Measurements from ENCODE around the gene TNKS2.
"Not testable (repeated sequence)": the region's sequence is repeated elsewhere in the genome, so short reads cannot be mapped to it uniquely, and the experiment has no call there.

Gene TNKS2
- 101 to 253 (median 140) reads per million in 9 experiments for total RNA-seq

- Mint-ChIP-seq H3K36me3 (ENCODE audit: insufficient read depth) (peaks cover 33% of the 10 kb centered on the region), H3K9me3 (no peaks in the 10 kb centered on the region), H3K4me1 (ENCODE audit: low read depth in 2 of 2) (peaks cover 40 to 66% of the 10 kb centered on the region in 2 donors), H3K27me3 (no peaks in the 10 kb centered on the region), H3K4me3 (peak within 1 kb of the TSS; percentile 97 to 98), H3K27ac (peak within 1 kb of the TSS; percentile 97 to 99)
- DNase-seq (peak; percentile 87 to 92 (median 88)), ATAC-seq (replicated peaks) (peak; percentile 75)
Measured at GRCh38 chr10:91797874-91798648, at the start of gene TNKS2. Gene TNKS2 (plus strand): TSS chr10:91798426. CDS start chr10:91798691, 265 bp downstream.

GRCh38 chr10:91749592-91749991 lies 48.6 kb upstream of the TNKS2 start:
- peaks cover 38% of the 10 kb centered on the region in 2 donors for H3K27me3 Mint-ChIP-seq
- not testable (repeated sequence) for DNase-seq; H3K36me3 Mint-ChIP-seq (ENCODE audit: insufficient read depth); ATAC-seq (replicated peaks); H3K9me3 Mint-ChIP-seq; H3K27ac Mint-ChIP-seq; H3K4me3 Mint-ChIP-seq; H3K4me1 Mint-ChIP-seq (ENCODE audit: low read depth in 2 of 2)

GRCh38 chr10:91756286-91756685 lies 41.9 kb upstream of the TNKS2 start:
- H3K9me3 Mint-ChIP-seq = no peaks in the 10 kb centered on the region
- H3K27me3 Mint-ChIP-seq = peaks cover 26 to 34% of the 10 kb centered on the region in 2 donors
- H3K4me3 Mint-ChIP-seq = no peak overlapping the region
- DNase-seq = no peak
- no peaks in the 10 kb centered on the region for H3K36me3 Mint-ChIP-seq (ENCODE audit: insufficient read depth)
- no peak overlapping the region for H3K27ac Mint-ChIP-seq
- no peak for ATAC-seq (replicated peaks)
- H3K4me1 Mint-ChIP-seq (ENCODE audit: low read depth in 2 of 2) = no peaks in the 10 kb centered on the region

GRCh38 chr10:91758303-91759146 lies 39.7 kb upstream of the TNKS2 start:
- Mint-ChIP-seq H3K27me3 (peaks cover 33 to 39% of the 10 kb centered on the region in 2 donors), H3K9me3 (no peaks in the 10 kb centered on the region), H3K36me3 (ENCODE audit: insufficient read depth) (no peaks in the 10 kb centered on the region), H3K4me1 (ENCODE audit: low read depth in 2 of 2) (no peaks in the 10 kb centered on the region), H3K27ac (no peak overlapping the region), H3K4me3 (no peak overlapping the region)
- peak; percentile 84 for ATAC-seq (replicated peaks)
- no peak for DNase-seq

GRCh38 chr10:91759581-91759986 lies 38.6 kb upstream of the TNKS2 start:
- H3K9me3 Mint-ChIP-seq = no peaks in the 10 kb centered on the region
- no peaks in the 10 kb centered on the region for H3K36me3 Mint-ChIP-seq (ENCODE audit: insufficient read depth)
- no peaks in the 10 kb centered on the region for H3K4me1 Mint-ChIP-seq (ENCODE audit: low read depth in 2 of 2)
- peaks cover 33% of the 10 kb centered on the region in 2 donors for H3K27me3 Mint-ChIP-seq
- ATAC-seq (replicated peaks) = no peak
- H3K4me3 Mint-ChIP-seq = no peak overlapping the region
- DNase-seq = no peak
- no peak overlapping the region for H3K27ac Mint-ChIP-seq

GRCh38 chr10:91761721-91762120 lies 36.5 kb upstream of the TNKS2 start:
- H3K4me3 Mint-ChIP-seq = no peak overlapping the region
- DNase-seq = no peak
- no peak overlapping the region for H3K27ac Mint-ChIP-seq
- no peaks in the 10 kb centered on the region for H3K4me1 Mint-ChIP-seq (ENCODE audit: low read depth in 2 of 2)
- no peaks in the 10 kb centered on the region for H3K36me3 Mint-ChIP-seq (ENCODE audit: insufficient read depth)
- H3K27me3 Mint-ChIP-seq = peaks cover 25 to 33% of the 10 kb centered on the region in 2 donors
- ATAC-seq (replicated peaks) = no peak
- no peaks in the 10 kb centered on the region for H3K9me3 Mint-ChIP-seq

GRCh38 chr10:91762878-91763277 lies 35.3 kb upstream of the TNKS2 start:
- Mint-ChIP-seq H3K27ac (no peak overlapping the region), H3K9me3 (no peaks in the 10 kb centered on the region), H3K4me1 (ENCODE audit: low read depth in 2 of 2) (no peaks in the 10 kb centered on the region), H3K4me3 (no peak overlapping the region), H3K27me3 (peaks cover 14 to 28% of the 10 kb centered on the region in 2 donors), H3K36me3 (ENCODE audit: insufficient read depth) (no peaks in the 10 kb centered on the region)
- DNase-seq (no peak), ATAC-seq (replicated peaks) (no peak)

- no peaks in the 10 kb centered on the region for H3K4me1 Mint-ChIP-seq (ENCODE audit: low read depth in 2 of 2)
- no peak overlapping the region for H3K27ac Mint-ChIP-seq
- H3K36me3 Mint-ChIP-seq (ENCODE audit: insufficient read depth) = peaks cover 9% of the 10 kb centered on the region
- H3K27me3 Mint-ChIP-seq = peaks cover 6 to 13% of the 10 kb centered on the region in 2 donors
- ATAC-seq (replicated peaks) = no peak
- no peak for DNase-seq
- H3K4me3 Mint-ChIP-seq = no peak overlapping the region
- no peaks in the 10 kb centered on the region for H3K9me3 Mint-ChIP-seq
Measured at GRCh38 chr10:91766676-91767075, 31.6 kb upstream of the TNKS2 start.

- peaks cover 9% of the 10 kb centered on the region for H3K36me3 Mint-ChIP-seq (ENCODE audit: insufficient read depth)
Measured at GRCh38 chr10:91768123-91768522, 30.1 kb upstream of the TNKS2 start.

GRCh38 chr10:91771907-91772306 lies 26.3 kb upstream of the TNKS2 start:
- H3K4me1 Mint-ChIP-seq (ENCODE audit: low read depth in 2 of 2) = no peaks in the 10 kb centered on the region
- peaks cover 7 to 21% of the 10 kb centered on the region in 2 donors for H3K27me3 Mint-ChIP-seq
- no peak for ATAC-seq (replicated peaks)
- no peak overlapping the region for H3K27ac Mint-ChIP-seq
- no peaks in the 10 kb centered on the region for H3K9me3 Mint-ChIP-seq
- no peak for DNase-seq
- peaks cover 9% of the 10 kb centered on the region for H3K36me3 Mint-ChIP-seq (ENCODE audit: insufficient read depth)
- no peak overlapping the region for H3K4me3 Mint-ChIP-seq

More at GRCh38 chr10:91768123-91768522, 30.1 kb upstream of the TNKS2 start:
- no peak for ATAC-seq (replicated peaks)
- H3K9me3 Mint-ChIP-seq = no peaks in the 10 kb centered on the region
- H3K4me3 Mint-ChIP-seq = no peak overlapping the region
- no peak for DNase-seq
- no peaks in the 10 kb centered on the region for H3K4me1 Mint-ChIP-seq (ENCODE audit: low read depth in 2 of 2)
- no peaks in the 10 kb centered on the region for H3K27me3 Mint-ChIP-seq
- no peak overlapping the region for H3K27ac Mint-ChIP-seq

GRCh38 chr10:91772461-91772860 lies 25.8 kb upstream of the TNKS2 start:
- ATAC-seq (replicated peaks) (no peak), DNase-seq (no peak)
- H3K27ac Mint-ChIP-seq = no peak overlapping the region
- H3K4me1 Mint-ChIP-seq (ENCODE audit: low read depth in 2 of 2) = no peaks in the 10 kb centered on the region
- H3K27me3 Mint-ChIP-seq = peaks cover 7 to 21% of the 10 kb centered on the region in 2 donors
- no peak overlapping the region for H3K4me3 Mint-ChIP-seq
- peaks cover 9% of the 10 kb centered on the region for H3K36me3 Mint-ChIP-seq (ENCODE audit: insufficient read depth)
- H3K9me3 Mint-ChIP-seq = no peaks in the 10 kb centered on the region

- Mint-ChIP-seq H3K27ac (no peak overlapping the region), H3K36me3 (ENCODE audit: insufficient read depth) (peaks cover 9% of the 10 kb centered on the region), H3K4me1 (ENCODE audit: low read depth in 2 of 2) (no peaks in the 10 kb centered on the region), H3K4me3 (no peak overlapping the region), H3K9me3 (no peaks in the 10 kb centered on the region), H3K27me3 (peaks cover 7 to 21% of the 10 kb centered on the region in 2 donors)
- DNase-seq (no peak), ATAC-seq (replicated peaks) (no peak)
Measured at GRCh38 chr10:91772869-91773268, 25.4 kb upstream of the TNKS2 start.

GRCh38 chr10:91774571-91774970 lies 23.7 kb upstream of the TNKS2 start:
- DNase-seq (no peak), ATAC-seq (replicated peaks) (no peak)
- Mint-ChIP-seq H3K27me3 (peaks cover 14 to 31% of the 10 kb centered on the region in 2 donors), H3K4me1 (ENCODE audit: low read depth in 2 of 2) (no peaks in the 10 kb centered on the region), H3K27ac (no peak overlapping the region), H3K36me3 (ENCODE audit: insufficient read depth) (peaks cover 8% of the 10 kb centered on the region), H3K4me3 (no peak overlapping the region), H3K9me3 (no peaks in the 10 kb centered on the region)
